GM18505 (cell line): ENCODE results near the gene SNU13.
A peak's percentile ranks its signal among the peaks of the same experiment; 100 is the strongest.
"Not testable (repeated sequence)": the region's sequence is repeated elsewhere in the genome, so short reads cannot be mapped to it uniquely, and the experiment has no call there.

Experiments used
- ATAC-seq: cut with Tn5 transposase; IDR thresholded peaks from one replicate; pipeline ENCODE4 v1.9.1; 2021; ENCODE audit not compliant: unreplicated experiment
- POLR2A ChIP-seq: IDR thresholded peaks from 4 replicates; pipeline ENCODE4 v1.6.1; 2011; ENCODE audit warnings: borderline replicate concordance; ENCODE audit not compliant: insufficient read depth, insufficient read length; ENCODE audit errors: extremely low read depth

Gene SNU13

DNA sequence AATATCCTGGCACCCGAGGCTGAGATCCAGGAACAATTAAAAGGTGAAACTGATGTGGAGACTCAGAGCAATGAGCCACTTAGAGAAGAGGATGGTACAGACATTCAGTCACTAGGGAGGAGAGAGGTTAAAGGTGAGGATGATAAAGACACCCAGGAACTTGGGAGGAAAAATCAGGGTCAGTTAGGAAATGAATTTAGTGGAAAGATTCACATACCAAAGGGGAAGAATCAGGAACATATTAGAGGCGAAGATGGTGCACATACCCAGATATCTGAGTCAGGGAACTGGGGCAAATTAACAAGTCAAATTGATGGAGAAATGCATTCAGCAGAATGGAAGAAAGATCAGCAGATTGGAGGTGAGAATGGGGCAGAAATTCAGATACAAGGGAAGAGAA is 6.5 kb upstream of the SNU13 start:
- no peak for ATAC-seq
- no peak for TF ChIP-seq POLR2A

DNA sequence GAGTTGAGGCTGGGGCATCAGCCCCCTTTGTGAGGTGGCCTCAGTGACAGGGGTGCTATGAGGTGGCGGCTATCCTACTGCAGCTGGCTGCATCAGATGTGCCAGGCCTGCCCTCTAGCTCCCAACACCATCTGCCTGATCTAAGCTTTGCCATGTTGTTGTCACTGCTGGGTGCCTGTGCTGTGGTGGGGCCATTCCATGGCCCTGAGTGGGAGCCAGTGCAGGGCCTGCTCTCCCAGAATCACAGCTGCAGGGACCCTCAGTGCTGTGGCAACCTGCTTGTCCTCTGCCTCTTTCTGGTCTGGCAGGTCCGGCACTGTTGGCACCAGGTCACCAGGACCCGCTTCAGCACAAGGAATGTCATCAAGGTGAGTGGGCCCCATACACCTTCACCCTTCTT is 1.8 kb upstream of the SNU13 start:
- no peak for TF ChIP-seq POLR2A

DNA sequence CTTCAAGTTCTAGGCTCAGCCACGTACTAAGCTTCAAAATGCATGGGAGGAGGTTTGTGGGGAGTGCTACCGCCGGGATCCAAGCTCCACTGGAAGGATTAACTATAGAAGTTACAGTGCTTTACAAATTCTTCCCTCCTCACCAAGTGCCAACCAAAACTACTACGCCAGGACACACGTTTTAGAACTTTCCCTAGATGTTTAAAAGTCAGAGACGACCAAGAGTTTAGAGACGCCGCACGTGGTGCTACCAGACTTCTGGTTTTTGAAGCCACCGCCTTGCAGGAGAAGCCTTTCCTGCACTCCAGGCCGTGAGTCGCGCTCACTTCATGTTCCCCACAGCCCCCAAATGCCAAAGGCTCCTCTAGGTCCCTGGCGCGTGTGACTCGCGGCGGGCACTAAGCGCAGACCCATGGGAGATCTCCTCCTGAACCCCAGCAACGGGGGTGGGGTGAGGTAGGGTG is 734 bp downstream of the SNU13 start:
- no peak for TF ChIP-seq POLR2A
- peak; percentile 29 for ATAC-seq

More for the DNA sequence above, 1.8 kb upstream of the SNU13 start:
- no peak for ATAC-seq

DNA sequence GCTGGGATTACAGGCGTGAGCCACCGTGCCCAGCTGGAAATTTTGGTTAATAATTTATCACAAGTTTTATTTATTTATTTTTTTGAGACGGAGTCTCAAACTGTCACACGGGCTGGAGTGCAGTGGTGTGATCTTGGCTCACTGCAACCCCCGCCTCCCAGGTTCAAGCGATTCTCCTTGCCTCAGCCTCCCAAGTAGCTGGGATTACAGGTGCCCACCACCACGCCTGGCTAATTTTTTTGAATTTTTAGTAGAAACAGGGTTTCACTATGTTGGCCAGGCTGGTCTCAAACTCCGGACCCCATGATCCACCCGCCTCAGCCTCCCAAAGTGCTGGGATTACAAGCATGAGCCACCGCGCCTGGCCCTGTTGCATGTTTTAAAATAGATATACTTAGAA is 1.8 kb downstream of the SNU13 start:
- ATAC-seq = not testable (repeated sequence)

DNA sequence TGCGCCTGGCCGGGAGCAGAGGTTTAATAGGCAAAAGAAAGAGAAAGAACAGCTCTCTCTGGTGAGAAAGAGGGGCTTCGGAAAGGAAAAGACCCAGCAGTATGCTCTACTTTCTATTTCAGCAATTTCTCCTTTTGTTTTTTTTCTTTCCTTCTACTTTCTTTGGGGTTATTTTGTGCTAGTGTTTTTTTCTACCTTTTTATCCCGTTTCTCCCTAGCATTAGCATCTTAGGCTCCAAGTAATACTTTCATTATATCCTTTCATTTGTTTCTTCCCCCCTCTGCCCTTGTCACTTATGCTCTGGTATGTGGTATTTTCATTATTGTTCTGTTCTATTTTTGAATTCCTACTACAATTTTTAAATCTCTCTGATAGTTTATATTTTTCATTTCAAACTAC is 4.5 kb downstream of the SNU13 start:
- ATAC-seq = no peak

DNA sequence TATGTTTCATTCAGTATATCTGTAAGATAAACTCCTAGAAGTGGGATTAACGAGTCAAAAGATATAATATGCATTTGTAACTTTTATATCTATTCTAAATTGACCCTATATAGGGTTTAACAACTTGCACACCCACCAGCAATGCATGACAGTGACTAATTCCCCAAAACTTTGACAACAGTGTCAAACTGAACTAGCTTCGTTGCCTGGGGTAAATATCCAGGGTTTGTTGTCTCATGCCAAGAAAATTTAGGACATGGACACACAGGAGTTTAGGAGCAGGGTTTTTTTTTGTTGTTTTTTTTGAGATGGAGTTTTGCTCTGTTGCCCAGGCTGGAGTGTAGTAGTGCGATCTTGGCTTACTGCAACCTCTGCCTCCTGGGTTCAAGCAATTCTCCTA is 5.1 kb downstream of the SNU13 start:
- no peak for TF ChIP-seq POLR2A
- ATAC-seq = no peak

More for the DNA sequence above, 4.5 kb downstream of the SNU13 start:
- no peak for TF ChIP-seq POLR2A

DNA sequence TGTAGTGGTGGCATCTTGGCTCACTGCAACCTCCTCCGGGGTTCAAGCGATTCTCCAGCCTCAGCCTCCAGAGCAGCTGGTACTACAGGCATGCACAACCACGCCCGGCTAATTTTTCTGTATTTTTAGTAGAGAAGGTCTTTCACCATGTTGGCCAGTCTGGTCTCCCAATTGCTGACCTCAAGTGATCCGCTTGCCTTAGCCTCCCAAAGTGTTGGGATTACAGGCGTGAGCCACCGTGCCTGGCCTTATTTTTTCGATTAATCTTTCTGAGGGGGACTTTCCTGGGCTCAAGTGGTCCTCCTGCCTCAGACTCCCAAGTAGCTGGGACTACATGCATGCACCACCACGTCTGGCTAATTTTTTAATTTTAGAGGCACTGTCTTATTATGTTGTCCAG is 5.6 kb downstream of the SNU13 start:
- TF ChIP-seq POLR2A = no peak
- ATAC-seq = no peak

DNA sequence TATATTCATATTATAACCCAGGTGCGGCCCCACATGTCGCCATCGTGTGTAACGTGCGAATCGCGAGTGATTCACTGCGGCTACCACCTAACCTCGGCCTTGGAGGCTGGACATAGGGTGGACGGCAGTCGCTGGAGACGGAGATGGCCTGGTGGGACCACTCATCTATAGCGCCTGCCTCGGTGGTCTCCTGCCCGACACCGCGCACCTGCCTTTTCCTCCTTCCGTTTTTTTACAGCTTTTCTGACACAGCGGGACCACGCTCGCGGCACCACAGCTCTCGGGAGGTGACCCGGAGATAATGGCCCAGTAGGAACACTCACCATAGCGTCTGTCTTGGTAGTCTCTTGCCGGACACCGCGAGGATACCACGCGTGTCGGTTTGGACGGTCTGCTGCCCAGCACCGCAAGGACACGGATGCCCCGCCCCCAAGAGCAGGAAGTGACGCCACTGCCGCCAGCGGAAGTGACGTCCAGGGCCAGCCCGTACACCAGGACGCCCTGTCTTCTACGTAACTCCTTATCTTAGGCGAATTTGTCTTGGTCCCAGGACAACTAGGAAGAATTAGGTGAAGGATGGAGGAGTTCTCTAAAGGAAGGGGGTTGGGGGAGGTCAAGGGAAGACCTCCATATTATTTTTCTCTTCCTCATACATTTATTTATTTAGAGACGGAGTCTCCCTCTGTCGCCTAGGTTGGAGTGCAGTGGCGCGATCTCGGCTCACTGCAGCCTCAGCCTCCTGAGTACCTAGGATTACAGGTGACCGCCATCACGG is 6.4 kb downstream of the SNU13 start:
- ATAC-seq = peak; percentile 70
- peak; percentile 54 for TF ChIP-seq POLR2A

DNA sequence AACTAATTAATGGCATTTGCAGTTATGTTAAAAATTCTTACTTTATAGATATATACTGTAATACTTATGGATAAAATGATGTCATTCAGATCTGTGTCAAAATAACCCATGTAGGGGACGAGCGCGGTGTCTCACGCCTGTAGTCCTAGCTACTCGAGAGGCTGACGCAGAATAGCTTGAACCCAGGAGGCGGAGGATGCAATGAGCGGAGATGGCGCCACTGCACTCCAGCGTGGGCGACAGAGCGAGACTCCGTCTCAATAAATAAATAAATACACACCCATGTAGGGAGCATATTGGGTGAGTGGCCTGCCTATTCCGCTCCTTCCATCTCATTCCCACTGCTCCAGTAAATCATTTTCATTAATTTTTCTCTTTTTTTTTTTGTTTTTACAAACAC is 7.1 kb downstream of the SNU13 start:
- TF ChIP-seq POLR2A = no peak
- ATAC-seq = no peak

DNA sequence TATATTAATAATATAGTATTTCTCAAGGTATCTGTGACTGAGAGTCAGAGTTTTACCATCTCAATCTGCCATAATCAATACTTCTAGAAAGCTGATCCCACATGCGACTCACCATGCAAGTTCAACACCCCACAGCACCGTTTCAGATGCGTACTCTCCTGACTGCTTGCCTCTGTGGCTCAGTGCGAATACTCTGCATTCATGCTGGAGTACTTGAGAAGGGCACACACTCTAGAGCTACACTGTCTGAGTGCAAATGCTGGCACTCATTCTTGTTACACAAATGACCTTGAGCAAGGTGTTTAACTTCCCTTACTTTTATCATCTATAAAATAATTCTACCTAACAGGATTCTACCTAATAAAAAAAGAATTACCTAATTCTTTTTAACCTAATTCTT is 12.5 kb downstream of the SNU13 start:
- no peak for TF ChIP-seq POLR2A
- no peak for ATAC-seq

DNA sequence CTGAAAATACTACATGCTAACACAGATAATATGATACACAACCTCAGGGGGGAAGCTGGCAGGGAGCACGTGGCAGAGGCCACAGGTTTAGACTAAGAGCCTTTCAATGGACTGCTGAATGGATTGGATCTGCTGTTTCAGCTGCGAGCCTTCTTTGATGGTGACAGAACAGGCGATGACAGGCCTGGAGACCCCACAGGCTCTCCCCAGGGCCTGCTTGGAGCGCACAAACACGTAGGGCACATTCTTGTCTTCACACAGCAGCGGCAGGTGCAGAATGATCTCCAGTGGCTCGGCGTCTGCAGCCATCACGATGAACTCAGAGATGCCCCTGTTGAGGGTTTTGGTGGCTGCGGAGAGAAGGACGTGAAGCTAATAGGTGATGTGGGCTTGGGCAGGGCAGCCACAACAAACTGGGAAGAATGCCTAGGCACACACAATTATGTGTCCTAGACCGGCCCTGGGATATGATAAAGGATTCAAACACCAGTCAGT is 13.8 kb downstream of the SNU13 start:
- no peak for ATAC-seq
- no peak for TF ChIP-seq POLR2A

DNA sequence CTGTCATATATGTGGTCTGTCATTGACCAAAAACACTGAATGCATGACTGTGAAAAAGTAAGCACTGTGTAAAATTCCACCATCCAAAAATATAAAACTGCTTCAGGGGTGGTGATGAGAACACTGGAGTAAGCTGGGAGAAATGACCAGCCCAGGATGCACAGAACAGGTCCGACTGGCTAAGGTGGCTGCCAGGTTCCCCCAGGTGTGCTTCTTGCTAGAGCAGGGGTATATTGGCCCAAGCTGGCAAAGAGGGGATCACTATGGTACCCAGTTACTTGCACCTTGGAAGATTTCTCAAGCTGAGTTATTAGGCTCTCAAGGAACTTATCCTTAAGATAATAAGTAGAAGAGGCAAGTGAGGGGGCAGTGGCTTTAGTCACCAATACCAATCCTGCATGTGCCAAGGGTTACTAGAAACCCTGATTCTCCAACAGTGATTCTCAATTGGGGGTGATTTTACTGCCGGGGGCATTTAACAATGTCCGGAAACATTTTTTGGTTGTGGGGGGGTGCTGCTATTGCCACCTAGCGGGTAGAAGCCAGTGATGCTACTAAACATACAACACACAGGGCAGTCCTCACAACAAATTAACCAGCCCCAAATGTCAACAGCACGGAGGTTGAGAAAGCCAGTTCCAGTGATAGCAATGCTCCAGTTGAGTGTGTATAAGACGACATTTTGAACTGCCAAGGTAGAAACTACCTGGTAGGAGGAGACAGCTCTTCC is 15.7 kb downstream of the SNU13 start:
- no peak for ATAC-seq
- TF ChIP-seq POLR2A = no peak

DNA sequence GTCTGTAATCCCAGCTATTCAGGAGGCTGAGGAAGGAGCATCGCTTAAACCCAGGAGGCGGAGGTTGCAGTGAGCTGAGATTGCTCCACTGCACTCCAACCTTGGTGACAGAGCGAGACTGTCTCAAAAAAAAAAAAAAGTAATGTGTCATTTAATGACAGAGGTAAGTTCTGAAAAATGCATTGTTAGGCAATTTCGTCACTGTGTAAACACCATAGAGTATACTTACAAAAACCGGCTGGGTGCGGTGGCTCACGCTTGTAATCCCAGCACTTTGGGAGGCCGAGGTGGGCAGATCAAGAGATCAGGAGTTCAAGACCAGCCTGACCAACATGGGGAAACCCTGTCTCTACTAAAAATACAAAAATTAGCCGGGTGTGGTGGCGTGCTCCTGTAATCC is 16.6 kb downstream of the SNU13 start:
- ATAC-seq = not testable (repeated sequence)
